MV-4-11 (cell line): ENCODE results near the gene HGF.

Experiments
- DNase-seq: peaks from one replicate; lab custom pipeline; 2025; lab: John Stamatoyannopoulos, UW

Gene HGF

DNA sequence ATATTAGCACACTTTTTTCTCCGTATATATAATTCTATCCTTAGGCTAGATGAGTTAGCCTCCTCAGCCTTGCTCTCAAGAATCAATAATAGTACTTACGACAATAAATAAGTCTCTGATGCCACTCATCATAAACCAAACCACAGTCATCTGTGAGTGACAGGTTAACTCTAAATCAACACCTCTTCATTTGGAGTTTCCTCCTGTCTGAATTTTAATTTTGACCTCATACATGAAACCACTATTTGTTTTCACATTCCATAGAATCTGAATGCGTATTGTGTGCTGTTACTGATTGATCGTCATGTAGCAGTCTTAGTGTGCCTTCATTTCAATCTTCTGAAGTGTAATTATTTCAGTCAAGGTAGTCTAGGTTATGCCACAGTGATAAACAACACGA lies 85.8 kb downstream of the HGF start:
- DNase-seq: no peak

DNA sequence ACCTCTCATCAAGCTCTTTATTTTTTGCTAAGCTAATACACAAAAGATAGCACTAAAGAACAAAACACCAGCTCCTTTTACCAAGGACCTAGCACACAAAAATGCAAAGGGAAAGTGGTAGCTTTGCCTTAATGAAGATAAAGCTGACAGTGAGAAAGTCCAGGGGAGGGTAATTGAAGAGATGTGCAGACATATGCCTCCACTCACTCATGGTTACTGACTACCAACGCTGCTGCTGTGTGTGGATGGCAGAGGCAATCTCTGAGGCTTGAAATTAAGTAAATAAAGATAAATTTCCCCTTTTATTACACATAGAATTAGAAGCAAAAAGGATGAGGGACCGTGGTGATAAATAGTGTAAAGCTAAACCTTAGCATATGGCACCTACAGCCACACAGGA lies 87.0 kb downstream of the HGF start:
- DNase-seq: no peak

DNA sequence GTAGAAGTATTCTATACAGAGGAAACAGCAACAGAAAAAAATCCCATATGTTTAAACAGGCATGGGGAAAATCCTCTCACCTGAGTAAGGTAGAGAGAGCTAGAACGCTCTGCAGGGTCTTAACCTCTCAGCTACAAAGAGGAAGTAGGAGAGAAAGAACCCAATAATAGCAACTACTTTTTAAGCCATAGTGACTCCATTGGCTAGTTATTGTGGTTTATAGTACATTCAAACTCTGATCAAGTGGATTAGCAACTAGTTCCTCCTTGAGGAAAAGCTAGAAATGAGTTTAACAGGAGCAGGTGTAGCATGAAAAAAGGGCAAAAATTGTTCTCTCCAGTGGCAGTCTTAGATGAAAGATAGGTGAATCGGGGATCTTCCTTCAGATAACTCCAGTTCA lies 89.7 kb downstream of the HGF start:
- peak; percentile 19 for DNase-seq

DNA sequence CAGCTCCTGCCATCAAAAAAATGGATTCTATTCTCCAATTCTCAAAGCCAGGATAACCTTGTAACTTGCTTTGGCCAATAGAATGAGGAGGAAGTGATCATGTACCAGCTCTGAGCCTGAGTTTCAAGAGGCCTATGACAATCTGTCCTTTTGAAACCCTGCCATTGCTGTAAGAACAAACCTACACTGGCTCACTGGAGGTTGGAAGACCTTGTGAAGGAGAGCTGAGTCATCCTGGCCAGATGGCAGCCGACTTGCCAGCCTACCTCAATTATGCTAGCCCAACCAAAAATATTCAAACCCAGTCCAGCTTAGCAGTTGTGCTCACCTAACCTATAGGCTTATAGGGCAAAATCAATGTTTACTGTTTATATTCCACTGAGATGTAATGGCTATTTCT lies 93.0 kb downstream of the HGF start:
- DNase-seq: peak; percentile 18

DNA sequence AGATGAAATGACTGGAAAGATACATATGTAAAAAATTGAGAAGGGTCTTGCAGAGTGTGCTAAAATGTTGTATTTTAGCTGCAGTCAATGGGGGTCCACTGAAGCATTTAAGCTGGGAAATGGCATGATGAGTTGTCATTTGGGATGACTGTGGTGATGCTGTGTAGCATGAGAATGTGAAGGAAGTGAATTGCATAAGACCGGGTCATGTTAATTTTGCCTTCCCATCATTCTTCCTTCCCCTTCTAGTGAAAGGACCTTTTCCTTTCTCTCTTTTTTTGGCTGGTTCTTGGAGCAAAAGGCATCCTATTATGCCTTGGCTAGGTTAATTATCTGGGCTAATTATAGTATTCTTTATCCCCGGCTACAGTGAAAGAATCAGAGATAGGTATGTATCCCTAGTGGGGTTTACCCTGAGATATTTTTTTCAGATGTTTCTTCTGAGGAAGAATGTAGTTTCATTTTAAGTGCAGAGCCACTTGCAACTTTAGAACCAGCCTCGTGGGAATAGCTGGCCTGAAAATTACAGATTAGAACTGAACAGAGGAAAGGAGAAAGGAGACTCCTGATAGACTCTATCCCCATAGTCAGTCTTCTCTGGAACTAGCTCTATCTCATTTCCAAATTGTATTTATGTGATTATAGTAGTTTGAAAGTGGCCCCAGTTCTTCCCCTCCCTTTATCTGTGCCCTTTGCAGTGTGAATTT lies 93.6 kb downstream of the HGF start:
- DNase-seq: no peak

DNA sequence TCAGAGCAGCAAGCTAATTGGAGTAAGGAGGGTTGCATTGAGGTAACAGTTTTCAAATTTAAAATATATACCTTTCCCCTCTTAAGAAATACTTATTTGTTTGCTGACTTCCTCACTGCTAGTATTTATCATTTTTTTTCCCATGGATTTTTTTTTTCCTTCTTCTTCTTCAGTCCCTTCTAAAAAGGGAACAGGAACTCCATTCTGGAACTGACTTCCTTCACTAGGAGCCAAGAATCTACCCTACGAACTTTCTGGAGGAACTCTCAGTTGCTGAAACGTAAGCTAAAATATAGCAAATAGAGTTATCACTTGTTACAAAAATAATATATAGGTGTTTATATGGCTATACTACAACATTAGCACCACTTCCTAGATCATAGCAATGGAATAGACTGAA lies 95.4 kb downstream of the HGF start:
- no peak for DNase-seq

DNA sequence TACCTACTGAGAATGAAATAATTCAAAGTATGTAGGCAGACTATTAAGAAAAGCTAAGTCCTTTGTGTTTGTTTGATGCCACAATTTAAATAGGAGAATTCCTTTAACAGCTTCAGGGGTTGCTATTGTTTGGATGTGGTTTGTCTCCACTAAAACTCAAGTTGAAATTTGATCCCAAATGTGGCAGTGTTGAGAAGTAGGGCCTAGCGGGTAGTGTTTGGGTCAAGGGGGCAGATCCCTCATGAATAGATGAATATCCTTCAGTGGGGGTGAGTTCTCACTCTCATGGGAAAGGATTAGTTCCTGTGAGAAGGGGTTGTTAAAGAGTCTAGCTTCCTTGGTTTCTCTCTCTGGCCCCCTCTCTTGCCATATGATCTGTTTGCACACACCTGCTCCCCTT lies 97.0 kb downstream of the HGF start:
- DNase-seq: no peak

DNA sequence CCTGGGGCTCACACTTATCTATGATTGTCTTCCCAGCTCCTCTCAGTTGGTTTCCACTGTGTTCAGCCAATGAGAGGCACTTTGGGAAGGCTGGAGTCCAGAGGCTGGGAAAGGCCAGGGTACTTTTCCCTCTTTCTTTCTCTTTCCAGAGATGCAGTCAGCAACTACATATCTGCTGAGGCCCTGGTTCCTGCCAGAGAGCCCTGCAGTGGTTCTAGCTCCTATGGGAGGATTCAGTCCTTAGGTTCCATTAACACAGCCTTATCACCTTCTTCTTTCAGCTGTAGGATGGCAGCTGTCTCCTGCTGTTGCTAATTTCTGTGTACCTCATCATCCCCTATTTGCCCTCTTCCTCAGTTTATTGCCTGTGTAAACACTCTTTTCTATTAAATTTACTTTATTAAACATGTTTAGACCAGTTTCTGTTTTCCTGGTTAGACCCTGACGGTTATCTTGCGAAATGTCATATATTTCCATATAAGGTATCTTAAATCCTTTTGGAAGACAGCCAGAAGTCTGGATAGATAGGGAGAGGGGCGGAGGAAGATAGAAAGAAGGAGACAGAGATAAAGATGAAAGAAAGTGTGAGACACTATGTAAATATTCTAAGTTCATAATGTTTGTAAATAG lies 100.3 kb downstream of the HGF start:
- no peak for DNase-seq

DNA sequence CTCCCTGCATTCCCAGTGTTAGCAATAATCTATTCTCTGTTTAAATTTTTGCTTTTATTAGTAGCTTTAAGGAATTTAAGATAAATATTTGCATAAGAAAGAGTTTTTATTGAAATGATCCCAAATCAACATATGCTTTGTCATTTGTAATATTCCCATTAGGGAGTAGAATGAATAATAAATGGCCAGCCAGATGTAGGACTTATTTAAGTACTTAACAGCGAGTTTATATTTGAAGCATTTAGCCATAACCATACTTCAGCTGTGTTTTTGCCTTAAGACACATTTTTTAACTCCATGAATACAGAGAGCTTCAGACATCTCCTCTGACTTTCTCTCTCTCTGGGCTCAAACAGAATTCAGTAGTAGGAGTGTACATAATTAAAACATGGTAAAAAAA lies 103.6 kb downstream of the HGF start:
- no peak for DNase-seq

DNA sequence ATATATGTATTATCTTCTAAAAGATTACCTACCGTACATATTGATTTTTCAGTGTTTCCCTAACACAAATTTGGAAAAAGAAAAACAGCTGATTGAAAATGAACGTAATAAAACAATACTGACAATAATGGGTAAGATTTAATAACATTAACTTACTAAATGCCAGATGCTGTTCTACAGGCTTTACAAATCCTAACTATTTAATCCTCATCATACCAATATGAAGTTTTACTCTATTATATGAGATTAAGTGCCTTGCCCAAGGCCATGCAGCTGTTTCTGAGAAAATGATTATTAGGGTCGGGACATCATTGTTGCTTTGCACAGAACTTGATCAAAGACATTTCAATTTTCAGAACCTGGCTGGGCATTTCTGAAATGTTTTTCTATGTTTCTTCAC lies 104.6 kb downstream of the HGF start:
- DNase-seq: no peak

DNA sequence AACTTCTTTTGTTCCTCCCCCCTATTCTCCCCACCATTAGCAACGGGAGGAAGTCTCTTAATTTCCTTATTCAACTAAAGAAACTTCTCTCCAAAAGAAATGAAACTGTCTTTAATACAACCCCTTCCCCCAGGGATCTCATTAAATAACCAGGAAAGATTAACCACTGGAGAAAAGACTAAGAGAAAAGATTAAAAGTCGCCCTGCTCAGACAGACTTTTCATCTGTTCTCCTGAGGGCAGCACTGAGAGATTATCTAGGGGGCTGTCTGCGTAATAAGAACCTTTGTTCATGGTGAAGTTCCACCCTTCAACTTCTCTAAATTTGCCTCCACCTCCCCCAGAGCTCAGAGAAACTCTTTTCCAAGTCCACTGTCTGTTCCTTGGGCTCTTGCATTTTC lies 105.5 kb downstream of the HGF start:
- no peak for DNase-seq

DNA sequence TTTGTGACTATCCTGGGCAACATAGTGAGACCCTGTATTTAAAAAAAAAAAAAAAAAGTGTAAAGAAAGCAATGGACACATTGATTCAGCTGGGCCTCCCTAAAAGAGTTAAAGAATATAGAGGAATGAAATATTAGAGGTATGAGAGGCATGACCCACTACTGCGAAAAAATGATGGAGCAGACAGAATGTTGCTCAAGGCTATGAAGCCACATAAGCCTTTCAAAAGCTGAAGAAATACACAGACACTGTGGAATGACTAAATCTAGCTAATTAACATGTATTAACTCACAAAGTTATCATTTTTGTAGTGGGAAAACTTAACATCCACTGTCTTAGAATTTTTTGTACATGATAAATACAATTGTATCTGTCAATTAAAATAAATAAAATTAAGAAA lies 107.3 kb downstream of the HGF start:
- no peak for DNase-seq

DNA sequence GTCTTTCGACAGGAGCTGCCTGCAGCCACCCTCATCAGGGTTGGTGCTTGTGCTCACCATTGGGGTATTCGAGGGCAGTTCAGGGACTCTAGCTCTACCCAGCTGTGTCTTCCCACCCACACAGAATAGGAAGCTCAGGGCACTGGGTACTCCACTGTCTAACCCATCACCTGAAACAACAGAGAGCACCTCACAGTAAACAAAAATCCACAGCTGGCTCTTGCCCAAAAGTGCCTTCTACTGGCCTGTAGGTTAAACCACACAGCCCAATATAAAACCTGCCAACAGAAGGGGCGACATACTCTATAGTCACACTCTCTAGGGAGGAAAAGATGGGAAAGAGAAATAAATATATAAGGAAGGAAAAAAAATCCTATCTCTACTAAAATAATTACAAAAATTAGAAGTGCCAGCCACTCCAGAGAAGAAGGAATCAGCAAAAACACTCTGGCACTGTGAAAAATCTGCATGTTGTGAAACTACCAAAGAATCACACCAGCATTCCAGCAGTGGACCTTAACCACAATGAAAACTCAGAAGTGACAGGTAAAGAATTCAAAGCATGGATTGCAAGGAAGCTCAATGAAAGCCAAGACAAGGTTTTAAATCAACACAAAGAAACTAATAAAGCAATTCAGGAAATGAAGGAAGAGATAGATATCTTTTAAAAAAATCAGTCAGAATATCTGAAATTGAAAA lies 110.0 kb downstream of the HGF start:
- no peak for DNase-seq

DNA sequence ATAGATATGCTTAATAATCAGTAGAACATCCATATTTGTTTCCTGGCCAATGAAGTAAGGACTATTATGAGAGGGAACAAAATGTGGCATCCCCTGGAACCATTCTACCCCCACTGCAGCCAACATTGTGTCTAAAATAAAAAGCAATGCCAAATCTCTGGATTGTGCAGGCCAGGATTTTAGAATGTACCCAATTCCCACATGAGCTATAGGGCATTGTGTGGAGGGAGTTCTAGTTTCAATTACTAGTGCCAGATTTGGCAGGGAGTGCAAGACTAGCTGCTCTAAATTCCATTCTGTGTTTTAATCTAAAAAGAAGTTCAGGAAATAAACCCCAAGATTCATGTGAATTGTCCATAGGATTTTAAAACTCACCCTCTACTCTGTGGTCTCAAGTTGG lies 112.3 kb downstream of the HGF start:
- no peak for DNase-seq

DNA sequence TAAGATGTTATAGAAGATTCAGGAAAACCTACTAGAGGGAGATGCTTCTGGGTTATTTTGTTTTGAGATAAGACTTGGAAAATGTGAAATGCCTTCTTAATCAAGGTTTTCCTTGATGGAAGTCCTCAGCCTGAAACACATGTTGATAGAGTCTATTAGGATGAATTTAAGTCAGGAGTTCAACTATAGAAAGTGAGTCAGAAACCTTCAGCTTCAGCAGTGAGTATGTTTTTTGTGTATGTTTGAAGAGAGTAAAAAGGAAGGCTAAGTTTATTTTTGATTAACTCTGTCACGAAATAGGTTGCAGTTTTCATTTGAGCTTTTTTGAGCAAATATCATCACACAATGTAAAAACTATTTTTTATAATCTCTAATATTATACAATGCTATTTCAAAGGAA lies 114.6 kb downstream of the HGF start:
- DNase-seq: no peak

DNA sequence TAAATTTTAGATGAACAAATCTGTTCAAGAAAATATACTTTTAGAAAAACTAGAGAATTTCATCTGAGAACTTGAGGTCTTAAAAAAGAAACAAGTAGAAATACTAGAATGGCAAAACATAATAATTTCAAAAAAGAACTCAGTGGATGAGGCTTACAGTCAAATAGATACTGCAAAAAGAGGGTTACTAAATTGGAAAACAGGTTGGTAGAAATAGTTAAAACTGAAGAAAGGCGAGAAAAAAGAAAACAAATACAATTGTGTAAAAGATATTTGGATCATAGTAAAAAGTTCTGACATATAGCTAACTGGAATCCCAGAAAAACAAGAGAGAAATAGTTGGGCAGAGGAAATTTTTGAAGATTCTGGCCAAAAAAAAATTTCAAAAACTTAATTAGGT lies 117.6 kb downstream of the HGF start:
- no peak for DNase-seq
